Measurements from ENCODE around the gene TMEM115.
A peak's percentile ranks its signal among the peaks of the same experiment; 100 is the strongest.

Gene TMEM115

DNA sequence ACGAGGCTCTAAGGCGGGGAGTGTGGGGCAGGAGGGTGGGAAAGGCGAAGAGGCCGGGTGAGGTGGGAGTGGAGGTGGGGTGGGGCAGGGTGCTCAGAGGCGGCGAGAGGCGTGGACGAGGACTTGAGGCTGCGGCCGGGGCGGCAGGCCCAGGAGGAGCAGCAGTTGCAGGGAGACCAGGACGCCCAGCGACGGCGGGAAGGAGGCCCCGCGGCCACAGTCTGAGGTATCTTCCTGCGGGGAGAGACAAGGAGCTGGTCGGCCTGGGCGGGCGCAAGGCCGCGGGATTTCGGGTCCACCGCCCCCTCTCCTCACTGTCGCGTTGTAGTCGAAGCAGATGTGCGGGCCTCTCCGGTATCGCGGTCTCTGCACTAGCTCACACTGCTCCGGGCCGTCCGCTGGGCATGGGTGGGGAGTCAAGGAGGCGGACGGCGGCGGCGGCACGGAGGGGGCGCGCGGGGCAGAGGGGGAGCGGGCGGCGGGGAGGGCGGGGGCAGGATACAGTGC lies 5.3 kb upstream of the TMEM115 start:
- Histone ChIP-seq H3K4me3 (ENCODE audit: low read depth, low read length) (peak overlapping the region; percentile 56), H2AFZ (peak overlapping the region; percentile 94), H3K27ac (no peak overlapping the region), H3K79me2 (no peaks in the 10 kb centered on the region), H3K36me3 (ENCODE audit: control insufficient read depth, insufficient read depth, low read length) (no peaks in the 10 kb centered on the region), H3K4me1 (peaks cover 6% of the 10 kb centered on the region), H3K9ac (no peak overlapping the region), H3K4me2 (ENCODE audit: low read length) (peak overlapping the region; percentile 89), H3K27me3 (ENCODE audit: control insufficient read depth, insufficient read depth, low read length) (no peaks in the 10 kb centered on the region), H3K9me3 (ENCODE audit: control insufficient read depth, low read length) (no peaks in the 10 kb centered on the region)
- no peak for TF ChIP-seq CTCF (IDR thresholded peaks at IDR 0.05)

DNA sequence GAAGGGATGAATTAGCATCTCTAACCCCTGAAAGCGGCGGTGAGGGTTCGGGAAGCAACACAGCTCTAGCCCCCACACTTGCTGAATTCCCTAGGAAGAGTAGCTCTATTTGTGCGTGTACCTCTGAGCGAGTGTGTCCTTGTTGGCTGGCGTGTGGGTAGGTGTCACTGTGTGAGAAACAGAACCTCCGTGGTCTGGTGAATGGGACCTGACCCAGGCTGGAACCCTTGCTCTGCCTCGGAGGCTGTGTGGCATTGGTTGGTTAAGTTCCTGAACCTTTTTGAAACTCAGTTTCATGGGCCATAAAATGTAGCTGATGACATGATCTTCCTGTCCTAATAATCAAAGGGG lies 414 bp upstream of the TMEM115 start:
- Histone ChIP-seq H3K27me3 (ENCODE audit: control insufficient read depth, insufficient read depth, low read length) (no peaks in the 10 kb centered on the region), H3K36me3 (ENCODE audit: control insufficient read depth, insufficient read depth, low read length) (no peaks in the 10 kb centered on the region), H3K4me3 (ENCODE audit: low read depth, low read length) (no peak overlapping the region), H2AFZ (peak overlapping the region; percentile 72), H3K9me3 (ENCODE audit: control insufficient read depth, low read length) (no peaks in the 10 kb centered on the region), H3K27ac (no peak overlapping the region), H3K4me2 (ENCODE audit: low read length) (peak overlapping the region; percentile 95), H3K9ac (no peak overlapping the region), H3K4me1 (peaks cover 34% of the 10 kb centered on the region), H3K79me2 (peaks cover 25% of the 10 kb centered on the region)
- TF ChIP-seq CTCF (IDR thresholded peaks at IDR 0.05): no peak

GRCh38 chr3:50358355-50358910 lies 888 bp downstream of the TMEM115 start:
- peak overlapping the region; percentile 95 for H3K4me2 ChIP-seq (ENCODE audit: low read length)
- H3K4me3 ChIP-seq (ENCODE audit: low read depth, low read length): peak overlapping the region; percentile 85
- no peaks in the 10 kb centered on the region for H3K9me3 ChIP-seq (ENCODE audit: control insufficient read depth, low read length)
- H2AFZ ChIP-seq: peak overlapping the region; percentile 72
- peaks cover 34% of the 10 kb centered on the region for H3K4me1 ChIP-seq
- no peak for TF ChIP-seq CTCF (IDR thresholded peaks at IDR 0.05)
- peaks cover 27% of the 10 kb centered on the region for H3K79me2 ChIP-seq
- H3K27me3 ChIP-seq (ENCODE audit: control insufficient read depth, insufficient read depth, low read length): no peaks in the 10 kb centered on the region
- H3K27ac ChIP-seq: peak overlapping the region; percentile 84
- peak overlapping the region; percentile 89 for H3K9ac ChIP-seq
- no peaks in the 10 kb centered on the region for H3K36me3 ChIP-seq (ENCODE audit: control insufficient read depth, insufficient read depth, low read length)

- H3K4me1 ChIP-seq: peaks cover 34% of the 10 kb centered on the region
- no peak for TF ChIP-seq CTCF (IDR thresholded peaks at IDR 0.05)
- no peaks in the 10 kb centered on the region for H3K9me3 ChIP-seq (ENCODE audit: control insufficient read depth, low read length)
- H3K36me3 ChIP-seq (ENCODE audit: control insufficient read depth, insufficient read depth, low read length): no peaks in the 10 kb centered on the region
- H2AFZ ChIP-seq: no peak overlapping the region
- H3K27me3 ChIP-seq (ENCODE audit: control insufficient read depth, insufficient read depth, low read length): no peaks in the 10 kb centered on the region
- H3K4me3 ChIP-seq (ENCODE audit: low read depth, low read length): peak overlapping the region; percentile 85
- H3K4me2 ChIP-seq (ENCODE audit: low read length): peak overlapping the region; percentile 95
- H3K79me2 ChIP-seq: peaks cover 27% of the 10 kb centered on the region
- H3K27ac ChIP-seq: no peak overlapping the region
- no peak overlapping the region for H3K9ac ChIP-seq
These were observed 1.8 kb downstream of the TMEM115 start for GRCh38 chr3:50357481-50357880.

GRCh38 chr3:50356553-50356952 lies 2.8 kb downstream of the TMEM115 start:
- H3K9ac ChIP-seq: no peak overlapping the region
- H3K4me3 ChIP-seq (ENCODE audit: low read depth, low read length): peak overlapping the region; percentile 85
- TF ChIP-seq CTCF (IDR thresholded peaks at IDR 0.05): no peak
- no peak overlapping the region for H2AFZ ChIP-seq
- no peaks in the 10 kb centered on the region for H3K9me3 ChIP-seq (ENCODE audit: control insufficient read depth, low read length)
- H3K79me2 ChIP-seq: peaks cover 32% of the 10 kb centered on the region
- H3K27ac ChIP-seq: no peak overlapping the region
- H3K36me3 ChIP-seq (ENCODE audit: control insufficient read depth, insufficient read depth, low read length): no peaks in the 10 kb centered on the region
- H3K4me2 ChIP-seq (ENCODE audit: low read length): peak overlapping the region; percentile 95
- H3K4me1 ChIP-seq: peaks cover 38% of the 10 kb centered on the region
- no peaks in the 10 kb centered on the region for H3K27me3 ChIP-seq (ENCODE audit: control insufficient read depth, insufficient read depth, low read length)

Measured in parathyroid adenoma (tissue), 2 donors.